NCI-H2171 (cell line): ENCODE measurements around the gene DLG2.

Experiments used
- DNase-seq: peaks from one replicate; lab custom pipeline; 2025; lab: John Stamatoyannopoulos, UW

Gene DLG2

GRCh38 chr11:83521647-83522596, 2105.2 kb downstream of the DLG2 start:
- no peak for DNase-seq

GRCh38 chr11:83520849-83521248, 2106.3 kb downstream of the DLG2 start:
- no peak for DNase-seq

DNA sequence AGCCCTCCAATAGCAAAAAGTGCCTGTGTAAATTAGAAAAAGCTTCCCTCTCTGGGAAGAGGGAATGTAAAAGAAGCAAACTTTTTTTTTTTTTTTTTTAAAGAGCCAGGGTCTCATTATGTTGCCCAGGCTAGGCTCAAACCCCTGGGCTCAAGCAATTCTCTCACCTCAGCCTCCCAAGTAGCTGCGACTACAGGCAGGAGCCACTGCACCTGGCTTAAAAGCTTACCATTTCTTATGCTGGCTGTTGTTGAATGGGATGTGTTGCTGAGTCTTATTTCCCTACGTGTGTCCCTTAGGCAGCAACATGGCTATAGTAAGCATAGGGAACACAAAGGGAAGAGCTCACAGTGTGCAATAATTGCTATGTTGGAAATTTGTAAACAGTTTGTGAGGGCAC, 2115.5 kb downstream of the DLG2 start:
- DNase-seq, result no peak

DNA sequence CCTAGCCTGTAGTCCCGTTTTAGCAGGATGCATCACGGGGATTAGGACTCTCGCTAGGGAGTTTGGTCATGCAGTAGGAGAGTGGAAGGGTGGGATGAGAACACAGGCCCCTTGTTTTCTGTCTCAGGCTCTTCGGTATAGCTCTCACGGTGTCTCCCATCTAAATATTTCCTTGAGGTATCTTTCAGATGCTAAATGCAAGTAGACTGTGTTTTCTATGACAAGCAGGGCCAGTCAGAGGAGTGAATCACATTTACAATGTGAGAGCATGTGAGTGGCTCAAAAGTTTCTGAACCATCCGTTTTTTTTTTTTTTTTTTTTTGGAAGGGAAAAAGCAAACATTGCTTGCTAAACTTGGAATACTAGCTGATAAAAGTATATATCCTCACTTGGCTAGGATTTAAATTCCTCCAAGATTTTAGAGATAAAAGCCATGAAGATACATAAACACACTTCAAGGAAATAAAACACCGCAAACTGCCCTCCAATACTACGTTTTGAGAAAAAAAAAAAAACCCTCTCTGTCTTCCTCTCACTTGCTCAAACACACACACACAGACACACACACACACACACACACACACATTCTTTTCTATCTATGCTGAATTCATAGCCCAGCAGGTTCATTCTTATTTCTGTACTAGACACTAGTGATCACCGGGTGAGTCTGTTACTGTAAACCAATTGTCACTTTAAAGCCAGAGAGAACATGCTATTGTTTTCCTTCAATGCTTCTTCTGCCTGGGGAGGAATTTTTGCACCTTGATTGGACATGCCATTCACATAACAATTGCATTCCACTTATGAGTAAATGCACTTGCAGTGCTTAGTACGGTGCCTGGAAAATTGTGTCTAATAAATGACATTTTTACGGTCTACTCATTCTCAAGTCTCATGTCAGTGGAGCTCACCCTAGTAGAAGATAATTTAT, 2116.3 kb downstream of the DLG2 start:
- no peak for DNase-seq

GRCh38 chr11:83508804-83509203, 2118.3 kb downstream of the DLG2 start:
- DNase-seq, result no peak

- DNase-seq, result no peak
These were observed 2125.1 kb downstream of the DLG2 start for GRCh38 chr11:83502041-83502440.

GRCh38 chr11:83493917-83494316, 2133.2 kb downstream of the DLG2 start:
- no peak for DNase-seq

GRCh38 chr11:83493034-83493433, 2134.1 kb downstream of the DLG2 start:
- DNase-seq, result no peak

GRCh38 chr11:83483808-83484207, 2143.3 kb downstream of the DLG2 start:
- DNase-seq, result no peak

DNA sequence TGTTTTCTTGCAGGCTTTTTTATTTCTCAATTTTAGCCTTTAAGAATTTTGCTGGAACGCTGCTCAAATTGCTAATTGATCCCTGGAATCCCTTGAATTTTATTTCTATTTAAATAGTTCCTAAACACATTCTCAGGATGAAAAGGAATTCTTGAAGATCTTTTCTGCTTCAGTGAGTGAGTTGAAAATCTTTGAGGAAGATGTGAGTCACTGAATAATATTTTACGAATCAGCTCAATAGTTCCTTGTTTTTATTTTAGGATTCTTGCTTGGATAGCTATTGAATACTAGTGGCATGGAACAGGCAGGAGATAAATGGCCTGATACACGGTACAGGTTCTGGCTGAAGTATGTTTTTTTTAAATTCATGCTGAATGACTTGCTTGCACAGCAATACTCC, 2146.3 kb downstream of the DLG2 start:
- DNase-seq, result no peak

- DNase-seq, result no peak
These were observed 2146.9 kb downstream of the DLG2 start for GRCh38 chr11:83480251-83480650.

GRCh38 chr11:83477772-83478171, 2149.4 kb downstream of the DLG2 start:
- DNase-seq, result no peak

GRCh38 chr11:83475760-83476159, 2151.4 kb downstream of the DLG2 start:
- DNase-seq, result no peak

DNA sequence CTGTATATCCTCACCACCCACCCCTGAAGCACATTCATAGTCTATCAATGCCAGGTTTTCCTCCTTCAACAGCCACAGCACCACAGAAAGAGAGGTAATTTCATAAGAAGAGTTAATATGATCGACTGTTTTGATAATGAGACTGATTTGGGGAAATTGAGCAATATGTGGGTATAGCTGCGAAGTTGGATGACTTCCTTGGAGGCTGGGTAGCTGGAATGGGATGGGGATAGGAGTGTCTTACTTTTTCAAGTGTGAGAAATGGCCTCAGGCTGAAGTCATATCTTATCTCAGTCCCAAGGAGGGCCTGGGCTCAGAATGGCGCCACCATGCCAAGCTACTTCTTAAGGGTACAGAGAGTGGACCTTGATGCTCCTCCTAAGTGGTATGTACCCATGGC, 2153.4 kb downstream of the DLG2 start:
- DNase-seq, result no peak

DNA sequence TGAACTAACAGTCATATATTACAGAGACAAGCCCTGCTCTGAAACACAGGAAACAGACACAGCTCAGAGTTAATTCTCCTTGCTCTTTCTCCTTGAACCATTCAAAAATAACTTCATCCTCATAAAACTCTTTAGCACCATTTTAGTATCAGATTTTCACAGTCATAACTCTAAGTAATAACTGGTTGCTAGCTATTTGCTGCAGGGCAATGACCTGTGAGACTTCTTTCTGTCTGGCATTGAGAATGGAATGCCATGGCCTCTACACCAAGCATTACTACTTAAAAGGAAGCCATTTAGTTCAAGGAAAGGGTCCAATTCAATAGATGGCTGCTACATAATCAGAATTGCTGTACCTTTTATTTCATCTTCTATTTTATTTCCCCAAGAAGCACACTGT, 2154.3 kb downstream of the DLG2 start:
- no peak for DNase-seq

- no peak for DNase-seq
These were observed 2155.1 kb downstream of the DLG2 start for GRCh38 chr11:83471831-83472727.

DNA sequence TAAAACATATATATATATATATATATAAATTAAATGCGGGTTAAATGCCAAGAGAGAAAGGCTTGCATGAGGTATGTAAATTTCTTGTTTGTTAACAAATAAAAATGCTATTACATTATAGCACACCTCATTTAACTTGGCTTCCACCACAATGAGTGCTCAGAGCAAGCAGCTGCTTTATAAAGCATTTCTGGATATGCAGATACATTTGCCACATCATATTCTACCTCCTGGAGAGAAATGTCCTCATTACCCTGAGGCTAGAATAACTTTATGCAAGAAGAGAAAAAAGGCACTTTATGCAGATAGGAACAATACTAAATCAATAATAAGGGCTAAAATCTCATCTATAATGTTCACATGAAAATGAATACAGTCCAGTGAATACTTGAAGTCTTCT, 2159.3 kb downstream of the DLG2 start:
- no peak for DNase-seq

DNA sequence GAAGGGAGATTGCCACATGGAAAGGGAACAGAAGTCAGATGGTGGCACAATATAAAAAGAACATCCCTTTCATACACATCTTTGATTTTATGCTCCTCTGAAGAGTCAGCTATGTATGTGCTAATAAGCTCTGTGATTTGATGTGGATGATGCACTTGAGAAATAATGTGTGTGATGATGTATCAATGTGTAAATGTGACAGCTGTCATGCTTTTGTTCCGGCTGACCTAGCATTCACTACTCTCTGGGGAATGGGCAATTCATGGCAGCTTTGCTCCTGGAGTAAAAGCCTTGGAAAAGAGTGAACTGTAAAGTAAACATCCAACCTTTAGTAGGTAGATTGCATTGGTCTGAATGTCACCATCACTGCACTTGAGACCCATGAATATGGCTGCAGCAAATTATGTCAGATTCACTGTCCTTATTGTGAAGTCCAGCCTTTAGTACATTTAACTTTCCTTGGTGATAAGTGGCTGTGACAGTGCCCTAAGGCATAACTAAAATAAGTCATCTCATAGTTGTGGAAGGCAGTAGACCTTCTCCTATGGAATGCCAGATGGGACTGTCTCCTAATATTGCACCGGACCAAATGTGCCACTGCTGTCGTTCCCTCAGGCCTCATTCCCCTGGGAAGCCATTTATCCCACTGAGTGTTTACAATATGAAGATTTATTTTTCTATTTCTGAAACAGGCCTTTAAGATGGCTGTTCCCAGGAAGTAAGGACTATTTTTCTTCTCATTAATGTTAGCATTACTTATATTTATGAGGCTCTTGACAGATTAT, 2162.8 kb downstream of the DLG2 start:
- DNase-seq, result peak; percentile 76

- no peak for DNase-seq
These were observed 2167.3 kb downstream of the DLG2 start for GRCh38 chr11:83459798-83460197.

DNA sequence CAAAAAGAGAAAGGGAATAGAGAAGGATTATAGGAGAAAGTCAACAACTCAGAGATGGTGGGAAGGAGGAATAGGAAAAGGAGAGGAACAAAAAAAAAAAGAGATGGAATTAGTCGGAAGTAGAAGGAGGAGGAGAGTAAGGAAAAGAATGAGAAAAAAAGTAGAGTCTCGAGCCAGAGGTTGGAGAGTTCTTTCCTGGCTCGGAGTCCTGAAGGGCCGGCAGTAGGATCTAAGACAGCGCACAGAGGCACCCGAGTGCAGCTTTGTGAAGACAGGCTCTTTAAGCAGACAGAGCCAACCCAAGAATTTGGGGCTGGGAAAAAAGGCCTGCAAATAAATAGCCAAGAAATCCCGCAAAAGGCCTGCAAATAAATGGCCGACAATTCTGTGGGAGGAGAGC, 2170.6 kb downstream of the DLG2 start:
- no peak for DNase-seq

DNA sequence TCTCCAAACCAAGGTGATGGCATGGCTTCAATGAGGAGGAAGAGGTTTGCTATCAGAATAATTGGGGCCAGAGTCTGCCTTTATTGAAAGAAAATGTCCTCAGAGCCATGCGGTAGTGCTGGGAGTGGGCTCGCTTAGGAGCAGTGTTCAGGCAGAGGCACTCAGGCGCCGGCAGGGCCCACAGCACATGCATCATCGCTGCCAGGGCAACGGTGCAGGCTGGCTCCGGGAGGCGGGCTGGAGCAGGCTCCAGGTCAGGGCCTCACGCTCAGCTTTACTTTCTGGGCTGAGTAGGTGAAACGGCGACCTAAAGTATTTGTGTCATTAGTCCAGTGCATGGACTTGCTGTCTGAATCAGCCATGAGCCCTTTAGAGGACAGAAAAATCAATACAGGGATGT, 2171.1 kb downstream of the DLG2 start:
- DNase-seq, result no peak
